ENCODE results near the gene SPTBN1. TPM values are rescaled to one million over a fixed set of nuclear protein-coding genes. Genes with fewer than 3 reads are reported as not detected.

Gene SPTBN1
- total and polyA plus RNA-seq, 2 of the 13 experiments (the other 11 are each of a cell fraction or from before 2014, with no cell fraction given) = 123 to 299 TPM

GRCh38 chr2:54704688-54705605, 248.8 kb downstream of the SPTBN1 start:
- Histone ChIP-seq H3K36me3 (replicated peaks in 1 of 2; ENCODE audit: control insufficient read depth in 1 of 2, insufficient read depth in 2 of 2, low read length in 2 of 2) (no peaks in the 10 kb centered on the region), H3K9me3 (ENCODE audit: low read length) (no peaks in the 10 kb centered on the region), H4K20me1 (ENCODE audit: insufficient read depth, low read length) (no peaks in the 10 kb centered on the region), H3K79me2 (ENCODE audit: insufficient read depth, low read length) (no peaks in the 10 kb centered on the region), H3K27ac (ENCODE audit: extremely low read length, insufficient read depth, low read length) (no peak overlapping the region), H3K4me2 (ENCODE audit: low read depth, low read length) (no peak overlapping the region), H3K9ac (ENCODE audit: insufficient read depth, low read depth, low read length) (no peak overlapping the region), H3K4me1 (ENCODE audit: insufficient read depth, low read length) (peaks cover 37% of the 10 kb centered on the region), H3K4me3 (replicated peaks in 1 of 3; ENCODE audit: insufficient read depth in 1 of 3, low read depth in 2 of 3, low read length in 3 of 3) (no peak overlapping the region), H3K27me3 (ENCODE audit: control insufficient read depth in 1 of 2, insufficient read depth in 2 of 2, low read length in 2 of 2) (no peaks in the 10 kb centered on the region), H2AFZ (ENCODE audit: low read length) (no peak overlapping the region)
- peak; percentile 67 for ATAC-seq
- peak; percentile 76 for DNase-seq (ENCODE audit: low spot score)
- intact Hi-C loops (cut with micrococcal nuclease; ENCODE audit: unreplicated experiment) (loop anchor here (1.0 to 10.0 kb wide), 6 partner anchors 39 to 598 kb away; no protein-coding TSS in a partner anchor), in situ Hi-C loops (cut with HindIII; ENCODE audit: extremely low pct_ligation_motif_present, low pct_unique_long_range_greater_than_20kb) (loop anchor here (5.0 kb wide), 2 partner anchors 43 to 183 kb away; no protein-coding TSS in a partner anchor)
- 0% methylated on average over 3 of the region's 3 CpGs for WGBS (ENCODE audit: low lambda C conversion rate)
- peak; percentile 50 for FAIRE-seq
- ChIA-PET POLR2A (interaction anchor here (0.7 to 1.6 kb wide), 4 partner anchors 10 to 182 kb away, joined by 3 to 7 read pairs (median 4); no protein-coding TSS in a partner anchor), CTCF (ENCODE audit: low intra/inter-chr PET ratio, low total read pairs) (interaction anchor here (2.3 to 4.2 kb wide), 3 partner anchors 39 to 182 kb away, joined by 11 to 22 read pairs (median 12); no protein-coding TSS in a partner anchor)
- no TSS peak for BruUV-seq (replicated peaks)
- TF ChIP-seq STAG1 (CRISPR knock-in tag; IDR thresholded peaks at IDR 0.05) = peak; percentile 93
- TF ChIP-seq NCOA2 (CRISPR knock-in tag; IDR thresholded peaks at IDR 0.05) = 0 out of 2 replicates have a peak, but pooled peaks have one; percentile 10
- TF ChIP-seq SMYD3 (CRISPR knock-in tag; IDR thresholded peaks at IDR 0.05) = peak; percentile 67; the same call in 1 of the 2 replicates
- TF ChIP-seq ARID3A (IDR thresholded peaks at IDR 0.05; ENCODE audit: low read depth, low read length) = peak; percentile 64; the same call in 1 of the 2 replicates
- TF ChIP-seq DBP (CRISPR knock-in tag; IDR thresholded peaks at IDR 0.05; ENCODE audit: not compliant biosample characterization) = no peak
- TF ChIP-seq ZNF878 (CRISPR knock-in tag; IDR thresholded peaks at IDR 0.05) = no peak; the same call in 1 of the 2 replicates
- TF ChIP-seq RAD21 (CRISPR knock-in tag; IDR thresholded peaks at IDR 0.05) = peak; percentile 79
- peak; percentile 45; the same call in 1 of the 2 replicates for TF ChIP-seq FOXA3 (CRISPR knock-in tag; IDR thresholded peaks at IDR 0.05)
- TF ChIP-seq HOMEZ (CRISPR knock-in tag; IDR thresholded peaks at IDR 0.05; ENCODE audit: low read depth) = 0 out of 2 replicates have a peak, but pooled peaks have one; percentile 11
- peak; percentile 69 for TF ChIP-seq SMC3 (IDR thresholded peaks at IDR 0.05; ENCODE audit: low read length)
- TF ChIP-seq KDM5A (IDR thresholded peaks at IDR 0.05; ENCODE audit: borderline replicate concordance, low read length) = peak; percentile 35; the same call in 1 of the 2 replicates
- TF ChIP-seq GATAD2A (CRISPR knock-in tag; IDR thresholded peaks at IDR 0.05) = peak; percentile 21; the same call in 1 of the 2 replicates
- no peak for TF ChIP-seq ZNF142 (CRISPR knock-in tag; IDR thresholded peaks at IDR 0.05)
